ENCODE data around the gene NPHP1.
"Not testable (repeated sequence)": the region's sequence is repeated elsewhere in the genome, so short reads cannot be mapped to it uniquely, and the experiment has no call there.

The NPHP1 gene

DNA sequence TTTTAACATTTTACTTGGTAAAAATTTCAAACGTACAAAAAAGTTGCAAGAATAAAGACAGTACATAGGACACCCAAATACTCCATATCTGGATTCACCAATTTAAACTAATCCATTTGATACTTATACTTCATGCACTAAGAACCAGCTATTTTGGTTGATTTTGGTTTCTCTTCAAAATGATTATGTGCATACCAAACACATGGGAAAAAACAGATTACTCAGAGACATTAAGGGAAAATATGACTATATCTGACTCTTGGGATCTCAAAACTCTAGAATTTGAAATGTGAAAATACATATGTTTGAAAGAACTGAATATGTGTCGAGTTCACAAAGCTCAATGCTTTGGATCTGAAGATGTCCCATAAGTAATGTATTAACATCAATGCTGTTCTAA, 73.6 kb downstream of the NPHP1 start:
- in situ Hi-C loops (cut with HindIII; ENCODE audit: low sequenced_read_pairs), result no loop called here

DNA sequence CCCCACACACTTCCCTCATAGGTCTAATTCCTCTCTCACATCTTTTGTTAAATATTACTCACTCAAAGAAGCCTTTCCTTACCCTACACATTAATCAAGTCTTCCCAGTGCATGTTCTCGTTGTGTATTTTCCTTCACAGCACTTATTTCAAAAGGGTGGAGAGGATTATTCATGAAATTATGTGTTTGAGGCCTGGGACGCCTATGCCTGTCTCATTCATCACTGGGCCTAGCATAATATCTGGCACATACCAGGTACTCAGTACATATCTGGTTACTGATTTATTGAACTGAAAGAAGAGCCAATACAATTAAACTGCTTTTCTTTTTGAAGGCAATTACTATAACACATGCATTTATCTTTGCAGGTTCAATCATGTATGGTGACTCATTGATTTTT, 74.1 kb downstream of the NPHP1 start:
- in situ Hi-C loops (cut with HindIII; ENCODE audit: low sequenced_read_pairs), result no loop called here

DNA sequence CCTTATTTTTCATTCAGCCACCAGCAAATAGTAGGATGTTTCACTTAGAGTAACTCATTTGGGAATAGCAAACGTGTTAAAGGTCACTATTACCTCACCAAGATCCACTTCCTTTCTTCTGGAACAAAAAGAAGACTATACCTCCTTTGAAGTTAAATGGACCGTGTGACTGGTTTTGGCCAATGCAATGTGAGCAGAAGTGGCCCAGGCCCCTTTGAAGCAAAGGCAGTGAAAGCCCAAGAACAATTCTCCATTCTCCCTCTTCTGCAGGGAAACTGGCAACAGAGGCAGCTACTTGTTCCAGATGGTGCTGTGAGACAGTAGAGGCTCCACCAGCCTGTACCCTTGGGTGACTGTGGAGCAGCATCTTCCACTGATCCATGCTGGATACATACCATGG, 77.9 kb downstream of the NPHP1 start:
- in situ Hi-C loops (cut with HindIII; ENCODE audit: low sequenced_read_pairs), result no loop called here

DNA sequence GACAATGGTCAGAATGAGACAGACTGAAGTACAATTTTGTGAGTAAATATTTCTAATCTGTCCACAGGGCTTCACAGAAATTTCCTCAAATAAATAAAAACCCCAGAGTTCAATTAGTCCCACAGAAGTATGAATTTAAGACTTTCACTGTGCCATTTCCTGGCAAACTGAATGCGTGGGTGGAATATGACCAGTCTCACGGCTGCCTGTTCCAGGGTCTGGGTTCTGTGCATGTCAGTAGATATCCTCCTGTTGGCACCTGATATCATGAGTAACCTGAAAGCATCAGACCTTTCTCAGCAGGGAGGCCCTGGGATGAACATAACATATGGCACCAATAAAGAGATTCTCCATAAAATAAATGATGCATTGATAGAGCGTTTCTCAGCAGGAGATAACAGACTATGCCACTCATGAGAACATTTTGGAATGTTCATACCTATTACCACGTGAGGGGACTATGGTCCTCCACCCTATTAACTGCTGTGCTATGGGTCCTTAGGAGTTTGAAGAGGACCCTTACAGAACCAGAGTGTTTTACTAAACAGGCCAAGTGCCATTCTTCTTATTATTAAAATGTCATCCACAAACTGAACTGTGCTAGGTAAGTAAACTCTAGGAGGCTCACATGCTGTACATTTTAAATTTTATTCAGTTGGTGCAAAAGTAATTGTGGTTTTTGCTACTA, 78.6 kb downstream of the NPHP1 start:
- in situ Hi-C loops (cut with HindIII; ENCODE audit: low sequenced_read_pairs), result no loop called here

DNA sequence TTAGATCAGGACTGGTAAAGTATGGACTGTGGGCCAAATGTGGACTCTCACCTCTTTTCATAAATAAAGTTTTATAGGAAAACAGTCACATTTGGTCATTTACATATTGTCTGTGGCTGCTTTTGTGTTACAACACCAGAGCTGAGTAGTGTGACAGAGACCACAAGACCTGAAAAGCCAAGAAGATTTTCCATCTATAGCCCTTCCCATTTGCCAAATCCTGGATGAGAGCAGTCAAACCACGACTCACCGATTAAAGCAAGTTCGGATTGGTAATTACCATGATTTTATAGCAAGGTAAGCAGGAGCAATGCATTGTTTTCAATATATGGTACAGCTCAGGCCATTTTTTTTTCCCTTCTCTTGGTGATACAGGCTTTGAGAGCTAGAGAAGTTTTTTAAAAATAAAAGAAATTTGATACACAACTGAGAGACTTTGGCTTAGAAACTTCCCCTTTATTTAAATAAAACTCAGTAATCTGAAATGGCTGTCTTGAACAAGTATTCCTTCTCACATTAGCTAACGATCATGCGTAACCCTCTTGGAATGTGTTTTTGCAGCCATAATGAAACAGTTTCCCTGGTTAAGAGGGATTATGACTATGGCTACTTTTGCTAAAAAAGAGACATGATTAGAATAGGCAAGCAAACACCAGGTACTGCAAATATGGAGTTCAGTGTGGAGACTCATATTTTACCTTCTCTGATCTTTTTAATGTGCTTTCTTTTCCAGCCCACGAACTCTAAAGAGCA, 79.7 kb downstream of the NPHP1 start:
- in situ Hi-C loops (cut with HindIII; ENCODE audit: low sequenced_read_pairs), result no loop called here

DNA sequence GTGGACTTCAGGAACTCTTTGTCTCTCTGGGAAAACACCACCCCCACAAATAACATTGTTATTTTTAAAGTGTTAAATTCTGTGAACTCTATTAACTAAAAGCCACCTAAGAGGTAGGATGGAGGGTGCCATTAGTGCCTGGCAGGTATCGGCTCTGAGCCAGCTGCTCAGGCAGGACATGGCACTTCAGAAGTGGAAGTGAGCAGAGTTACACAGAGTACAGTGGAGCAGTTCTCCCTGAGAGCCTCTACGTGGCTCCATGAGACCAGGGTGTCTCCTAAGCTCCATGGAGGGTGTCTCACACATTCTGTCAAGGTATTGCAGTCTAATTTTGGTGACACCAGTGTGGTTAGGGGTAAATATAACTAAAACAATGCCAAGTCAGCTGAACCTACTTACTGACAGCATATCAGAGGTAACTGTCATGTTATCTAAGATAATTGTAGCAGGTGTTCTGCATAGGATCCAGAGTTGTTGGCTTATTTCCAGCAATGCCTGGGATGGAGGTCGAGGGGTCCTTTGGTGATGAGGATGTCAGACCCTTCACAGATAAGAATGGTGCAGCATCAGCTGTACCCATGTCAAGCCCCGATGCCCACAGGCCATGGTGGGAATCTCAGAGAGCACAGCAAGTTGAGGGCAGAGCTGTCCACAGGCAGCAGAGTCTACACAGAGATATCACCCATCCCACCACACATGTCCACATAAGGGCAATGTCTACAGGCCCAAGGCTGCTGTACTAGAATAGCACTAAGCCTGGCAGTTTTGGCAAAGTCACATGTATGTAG, 80.6 kb downstream of the NPHP1 start:
- in situ Hi-C loops (cut with HindIII; ENCODE audit: low sequenced_read_pairs), result no loop called here

DNA sequence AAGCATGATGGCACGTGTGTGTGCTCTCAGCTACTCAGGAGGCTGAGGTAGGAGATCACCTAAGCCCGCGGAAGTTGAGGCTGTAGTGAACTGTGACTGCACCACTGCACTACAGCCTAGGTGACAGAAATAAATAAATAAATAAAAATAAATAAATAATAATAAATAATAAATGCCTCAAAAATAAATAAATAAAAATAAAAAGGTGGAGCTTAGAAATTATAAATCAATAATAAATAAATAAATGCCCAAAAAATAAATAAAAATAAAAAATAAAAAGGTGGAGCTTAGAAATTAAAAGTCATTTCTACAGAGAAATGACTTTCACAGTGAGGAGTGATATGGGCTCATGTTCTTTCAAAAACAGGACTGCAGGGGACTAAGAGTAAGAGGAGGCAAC, 83.2 kb downstream of the NPHP1 start:
- in situ Hi-C loops (cut with HindIII; ENCODE audit: low sequenced_read_pairs), result no loop called here

DNA sequence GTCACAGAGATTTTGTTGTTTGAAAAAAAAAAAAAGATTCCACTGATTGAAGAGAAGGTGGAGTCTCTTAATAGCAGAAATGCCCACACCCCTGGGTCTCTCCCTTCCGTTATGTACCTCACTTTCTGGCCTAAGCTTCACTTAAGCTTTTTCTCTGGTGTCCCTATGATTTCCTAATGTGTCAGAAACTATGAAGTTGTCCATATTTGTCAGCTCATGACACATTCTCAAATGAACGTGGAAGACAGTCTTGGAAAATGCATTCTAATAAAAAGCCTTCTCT, 83.8 kb downstream of the NPHP1 start:
- in situ Hi-C loops (cut with HindIII; ENCODE audit: low sequenced_read_pairs), result no loop called here

DNA sequence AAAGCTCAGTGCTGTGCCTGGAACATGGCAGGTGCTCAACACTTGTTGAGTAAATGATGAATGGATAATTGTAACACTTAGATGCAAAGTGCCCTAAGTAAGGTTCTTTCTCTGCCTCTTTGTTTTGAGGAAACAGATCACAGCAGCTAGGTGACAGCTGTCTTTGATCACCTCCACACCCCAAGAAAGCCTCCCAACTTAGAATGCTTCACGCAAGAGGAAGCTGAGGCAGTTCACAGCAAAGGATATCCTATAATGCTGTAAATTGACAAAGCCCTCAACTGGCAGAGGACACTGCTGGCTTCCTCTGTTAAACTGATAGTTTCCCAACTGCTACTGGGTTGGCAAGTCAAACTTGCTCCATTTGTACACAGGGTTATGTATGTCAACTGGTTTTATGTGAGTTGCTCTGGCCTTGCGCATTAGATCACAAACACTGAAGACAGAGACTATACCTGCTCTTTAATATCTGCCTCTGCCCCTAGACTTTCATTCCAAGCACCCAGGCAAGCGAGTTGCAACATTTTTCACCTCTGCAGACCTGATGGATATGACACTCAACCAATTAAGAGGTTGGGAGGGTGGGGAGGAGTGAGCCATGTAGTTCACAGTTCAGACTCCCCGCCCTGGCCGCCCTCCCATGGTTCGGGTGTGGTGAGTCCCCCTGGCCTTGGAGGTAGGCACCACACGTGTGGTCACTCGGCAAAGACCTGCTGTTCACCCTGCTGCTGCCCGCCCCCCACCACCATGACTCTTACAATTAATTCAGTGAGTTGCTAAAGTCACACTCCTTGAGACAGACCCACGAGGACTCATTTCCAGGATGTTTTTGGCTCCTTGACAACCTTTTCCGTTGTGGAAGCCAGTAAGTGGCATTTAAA, 84.4 kb downstream of the NPHP1 start:
- in situ Hi-C loops (cut with HindIII; ENCODE audit: low sequenced_read_pairs), result no loop called here

DNA sequence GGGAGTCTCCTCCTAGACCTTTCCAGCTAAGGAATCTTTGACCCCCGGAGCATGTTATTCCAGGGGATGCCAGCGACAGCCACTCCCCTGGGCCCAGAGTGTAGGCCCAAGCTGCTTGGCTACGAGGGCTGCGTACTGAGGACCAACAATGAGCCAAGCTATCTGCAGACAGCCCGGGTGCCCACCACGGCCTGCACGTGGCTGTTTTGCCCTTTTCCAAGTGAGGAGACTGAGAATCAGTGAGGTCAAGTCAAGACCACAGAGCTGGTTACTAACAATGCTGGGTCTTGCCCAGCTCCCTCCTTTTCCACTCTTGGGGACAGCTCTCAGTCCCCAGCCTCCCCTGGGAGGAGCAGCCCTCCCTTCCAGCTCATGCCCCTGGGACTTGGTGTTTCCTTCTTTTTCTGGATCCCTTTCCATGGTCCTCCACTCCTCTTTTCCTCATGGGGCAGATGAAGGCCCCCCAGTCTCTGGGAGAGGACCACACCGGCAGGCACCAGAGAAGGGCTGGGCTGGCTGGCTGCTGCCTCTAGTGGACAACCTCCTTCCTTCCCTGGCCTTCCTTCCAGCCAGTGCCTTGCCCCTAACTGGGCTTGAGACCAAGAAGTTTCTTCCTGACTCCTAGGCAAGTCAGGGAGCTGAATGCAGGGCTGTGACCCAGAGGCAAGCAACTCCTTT, 88.6 kb downstream of the NPHP1 start:
- in situ Hi-C loops (cut with HindIII; ENCODE audit: low sequenced_read_pairs), result no loop called here

DNA sequence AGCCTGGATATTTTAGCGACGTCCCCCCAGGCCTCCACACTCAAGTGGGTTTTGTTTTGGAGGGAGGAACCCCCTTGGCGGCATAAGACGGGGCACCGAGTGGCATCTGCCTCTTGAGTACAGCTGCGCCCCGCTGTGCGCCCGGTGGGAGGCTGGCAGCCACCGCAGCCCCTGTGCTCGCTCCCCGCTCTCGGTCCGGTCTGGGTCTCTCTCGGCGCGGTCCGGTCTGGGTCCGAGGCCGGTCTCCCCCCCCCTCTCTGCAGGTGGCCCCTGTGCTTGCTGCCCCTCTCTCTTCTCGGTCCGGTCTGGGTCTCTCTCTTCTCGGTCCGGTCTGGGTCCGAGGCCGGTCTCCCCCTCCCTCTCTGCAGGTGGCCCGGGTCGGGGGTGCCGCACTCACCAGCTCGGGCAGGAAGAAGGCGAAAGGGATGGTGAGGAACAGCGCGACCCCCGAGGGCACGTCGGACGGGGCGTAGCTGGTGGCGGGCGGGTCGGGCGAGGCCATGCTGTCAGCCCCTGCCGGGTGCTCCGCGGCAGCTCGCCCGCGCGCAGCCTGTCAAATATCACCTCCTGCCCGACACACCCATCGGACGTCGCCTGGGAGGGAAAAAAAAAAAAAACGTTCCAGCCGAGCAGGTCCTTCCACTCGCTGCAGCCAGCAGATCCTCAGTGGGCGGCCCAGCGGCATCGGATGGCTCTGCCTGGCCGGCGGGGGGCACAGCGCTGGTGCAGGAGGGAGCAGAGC, 89.4 kb downstream of the NPHP1 start, which contains the start of gene MALL:
Gene MALL, minus strand, starts transcription at position 532 of the 742 bp plus-strand sequence. Its CDS starts 30 bp downstream, at position 502.
- in situ Hi-C loops (cut with HindIII; ENCODE audit: low sequenced_read_pairs), result no loop called here

DNA sequence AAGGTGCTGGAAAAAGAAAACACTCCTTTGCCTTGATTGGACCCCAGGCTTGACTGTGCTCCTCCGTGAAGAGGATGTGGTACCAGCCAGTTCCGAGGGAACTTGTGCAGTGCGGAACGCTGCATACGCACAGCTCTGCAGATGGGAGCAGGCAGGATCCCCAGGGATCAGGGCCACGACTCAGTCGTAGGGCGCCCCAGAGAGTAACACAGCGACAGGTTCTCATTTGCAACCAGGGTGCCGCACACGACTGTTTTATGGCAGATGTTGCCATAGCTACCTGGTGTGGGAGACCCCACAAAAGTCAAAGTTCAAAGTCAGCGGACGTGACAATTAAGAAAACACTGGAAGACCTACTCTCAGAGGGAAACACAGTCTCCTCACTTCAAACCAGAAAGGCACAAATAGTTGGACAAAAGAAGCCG, 90.0 kb downstream of the NPHP1 start:
- in situ Hi-C loops (cut with HindIII; ENCODE audit: low sequenced_read_pairs), result no loop called here

DNA sequence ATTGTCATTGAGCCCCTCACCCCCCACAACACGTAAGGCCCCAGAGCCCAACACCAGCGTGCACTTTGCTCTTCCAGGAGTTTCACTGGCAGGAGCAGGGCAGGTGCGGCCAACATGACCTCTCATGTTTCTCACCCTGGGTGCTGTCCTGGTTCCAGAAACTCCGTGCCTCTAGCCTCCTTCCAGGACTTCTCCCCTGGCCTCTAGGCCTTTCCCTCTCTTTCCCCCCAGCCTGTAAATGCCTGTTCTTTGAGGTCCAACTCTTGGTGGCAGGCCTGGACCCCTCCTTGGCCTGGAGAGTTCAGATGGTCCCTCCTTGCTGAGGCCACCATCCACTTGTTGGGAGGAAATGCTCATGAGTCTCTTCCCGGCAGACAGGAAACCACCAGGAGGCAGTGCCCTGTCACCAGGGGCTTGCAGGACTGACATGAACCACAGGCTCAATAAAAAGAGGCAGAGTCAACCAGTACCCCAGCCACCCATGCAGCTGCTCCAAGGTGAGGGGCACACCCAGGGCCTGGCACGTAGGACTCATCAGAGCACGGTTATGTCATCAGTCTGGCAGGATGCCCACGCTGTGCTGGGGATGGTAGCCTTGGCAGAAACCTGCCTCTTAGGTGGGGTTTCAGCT, 90.7 kb downstream of the NPHP1 start:
- in situ Hi-C loops (cut with HindIII; ENCODE audit: low sequenced_read_pairs), result no loop called here

DNA sequence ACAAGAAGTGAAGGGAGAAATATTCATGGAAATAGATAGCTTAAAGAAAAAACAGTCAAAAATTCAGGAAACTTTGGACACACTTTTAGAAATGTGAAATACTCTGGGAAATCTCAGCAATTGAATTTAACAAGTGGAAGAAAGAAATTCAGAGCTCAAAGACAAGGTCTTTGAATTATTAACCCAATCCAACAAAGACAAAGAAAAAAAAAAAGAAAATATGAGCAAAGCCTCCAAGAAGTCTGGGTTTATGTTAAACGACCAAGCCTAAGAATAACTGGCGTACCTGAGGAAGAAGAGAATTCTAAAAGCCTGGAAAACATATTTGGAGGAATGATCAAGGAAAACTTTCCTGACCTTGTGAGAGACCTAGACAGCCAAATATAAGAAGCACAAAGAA, 96.5 kb downstream of the NPHP1 start:
- in situ Hi-C loops (cut with HindIII; ENCODE audit: low sequenced_read_pairs), result not testable (repeated sequence)

DNA sequence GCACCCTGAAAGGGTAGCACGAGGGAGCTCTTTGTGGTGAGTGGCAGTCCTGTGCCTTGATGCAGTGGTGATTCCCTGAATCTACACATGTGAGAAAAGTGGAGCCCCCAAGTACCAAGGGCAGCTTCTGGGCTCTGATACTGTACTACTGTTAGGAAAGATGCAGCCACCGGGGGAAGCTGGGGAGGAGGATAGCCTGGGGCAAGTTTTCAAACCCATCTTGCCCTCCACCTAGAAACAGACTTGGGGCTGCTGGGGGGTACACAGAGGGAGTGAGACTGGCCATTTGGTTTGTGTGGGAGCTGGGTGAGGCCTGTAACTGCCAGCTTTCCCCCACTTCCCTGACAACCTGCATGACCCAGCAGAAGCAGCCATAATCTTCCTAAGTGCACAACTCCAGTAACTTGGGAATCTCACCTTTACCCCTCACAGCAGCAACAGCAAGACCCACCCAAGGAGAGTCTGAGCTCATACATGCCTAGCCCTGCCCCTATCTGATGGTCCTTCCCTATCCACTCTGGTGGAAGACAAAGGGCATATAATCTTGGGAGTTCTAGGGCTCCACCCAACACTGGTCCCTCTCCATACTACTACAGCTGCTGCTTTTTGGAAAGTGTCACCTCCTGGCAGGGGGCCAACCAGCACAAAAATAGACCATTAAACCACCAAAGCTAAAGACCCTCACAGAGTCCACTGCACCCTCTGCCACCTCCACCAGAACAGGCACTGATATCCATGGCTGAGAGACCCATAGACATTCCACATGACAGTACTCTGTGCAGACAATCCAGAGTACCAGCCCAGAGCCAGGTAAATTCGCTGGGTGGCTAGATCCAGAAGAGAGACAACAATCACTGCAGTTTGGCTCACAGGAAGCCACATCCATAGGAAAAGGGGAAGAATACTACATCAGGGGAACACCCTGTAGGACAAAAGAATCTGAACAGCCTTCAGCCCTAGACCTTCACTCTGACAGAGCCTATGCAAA, 97.4 kb downstream of the NPHP1 start:
- in situ Hi-C loops (cut with HindIII; ENCODE audit: low sequenced_read_pairs), result no loop called here

DNA sequence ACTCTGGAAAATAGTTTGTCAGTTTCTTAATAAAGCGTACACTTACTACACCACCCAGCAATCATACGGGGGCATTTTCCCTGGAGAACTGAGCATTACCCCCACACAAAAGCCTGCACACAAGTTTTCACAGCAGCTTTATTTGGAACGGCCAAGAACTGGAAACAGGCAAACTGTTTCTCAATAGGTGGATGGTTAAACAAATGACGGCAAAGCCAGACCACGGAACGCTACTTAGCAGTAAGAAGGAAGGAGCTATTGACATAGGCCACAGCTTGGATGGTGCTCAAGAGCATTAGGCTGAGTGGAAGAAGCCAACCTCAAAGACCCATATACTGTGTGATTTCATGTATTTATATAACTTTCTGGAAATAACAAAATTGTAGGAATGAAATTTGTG, 98.2 kb downstream of the NPHP1 start:
- in situ Hi-C loops (cut with HindIII; ENCODE audit: low sequenced_read_pairs), result no loop called here

DNA sequence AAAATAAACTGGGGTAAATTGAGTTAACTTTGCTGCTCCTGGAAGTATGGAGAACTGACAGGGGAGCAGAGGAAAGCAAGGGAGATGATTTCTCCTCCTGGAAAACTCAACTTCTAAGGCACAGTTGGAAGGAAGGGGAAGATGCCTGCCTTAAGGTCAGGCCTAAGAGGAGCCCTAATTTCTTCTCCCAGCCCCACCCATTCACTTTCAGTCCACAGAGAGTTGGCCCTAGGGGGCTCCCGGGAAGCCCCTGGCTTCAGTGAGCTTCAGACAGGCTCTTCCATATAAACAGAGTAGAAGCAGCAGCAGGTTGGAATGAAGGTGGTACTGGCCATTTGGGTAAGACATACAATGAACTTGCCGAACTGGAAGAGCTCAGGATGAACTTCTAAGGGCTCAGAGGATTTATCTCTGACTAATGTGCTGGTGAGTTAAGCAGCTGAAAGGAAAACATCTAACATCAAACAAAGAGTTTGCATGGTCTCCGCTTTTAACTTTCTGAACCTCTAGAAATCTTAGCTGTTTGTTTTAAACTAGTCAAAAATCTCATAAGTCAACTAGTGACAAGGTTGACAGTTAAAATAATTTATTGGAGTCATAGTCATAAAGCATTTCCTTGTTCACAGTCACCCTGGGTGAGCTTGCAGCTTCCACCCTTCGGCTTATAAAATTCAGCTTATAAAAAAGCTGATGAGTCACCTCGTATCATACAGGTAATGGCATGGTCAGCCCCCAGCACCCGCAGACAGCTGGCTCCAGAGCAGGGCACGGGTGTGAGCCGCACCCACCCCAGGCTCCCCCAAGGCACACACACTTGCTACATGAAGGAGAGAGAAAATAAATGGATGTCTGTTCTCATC, 99.0 kb downstream of the NPHP1 start:
- in situ Hi-C loops (cut with HindIII; ENCODE audit: low sequenced_read_pairs), result no loop called here
